GM18508 (cell line): ENCODE measurements around the gene MMP20.
A peak's percentile ranks its signal among the peaks of the same experiment; 100 is the strongest.
"Not testable (repeated sequence)": the region's sequence is repeated elsewhere in the genome, so short reads cannot be mapped to it uniquely, and the experiment has no call there.

Source experiments
- ATAC-seq: cut with Tn5 transposase; IDR thresholded peaks from one replicate; pipeline ENCODE4 v1.9.1; 2021; ENCODE audit warnings: moderate number of reproducible peaks; ENCODE audit not compliant: insufficient read depth, unreplicated experiment

Gene MMP20, protein sequence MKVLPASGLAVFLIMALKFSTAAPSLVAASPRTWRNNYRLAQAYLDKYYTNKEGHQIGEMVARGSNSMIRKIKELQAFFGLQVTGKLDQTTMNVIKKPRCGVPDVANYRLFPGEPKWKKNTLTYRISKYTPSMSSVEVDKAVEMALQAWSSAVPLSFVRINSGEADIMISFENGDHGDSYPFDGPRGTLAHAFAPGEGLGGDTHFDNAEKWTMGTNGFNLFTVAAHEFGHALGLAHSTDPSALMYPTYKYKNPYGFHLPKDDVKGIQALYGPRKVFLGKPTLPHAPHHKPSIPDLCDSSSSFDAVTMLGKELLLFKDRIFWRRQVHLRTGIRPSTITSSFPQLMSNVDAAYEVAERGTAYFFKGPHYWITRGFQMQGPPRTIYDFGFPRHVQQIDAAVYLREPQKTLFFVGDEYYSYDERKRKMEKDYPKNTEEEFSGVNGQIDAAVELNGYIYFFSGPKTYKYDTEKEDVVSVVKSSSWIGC

DNA sequence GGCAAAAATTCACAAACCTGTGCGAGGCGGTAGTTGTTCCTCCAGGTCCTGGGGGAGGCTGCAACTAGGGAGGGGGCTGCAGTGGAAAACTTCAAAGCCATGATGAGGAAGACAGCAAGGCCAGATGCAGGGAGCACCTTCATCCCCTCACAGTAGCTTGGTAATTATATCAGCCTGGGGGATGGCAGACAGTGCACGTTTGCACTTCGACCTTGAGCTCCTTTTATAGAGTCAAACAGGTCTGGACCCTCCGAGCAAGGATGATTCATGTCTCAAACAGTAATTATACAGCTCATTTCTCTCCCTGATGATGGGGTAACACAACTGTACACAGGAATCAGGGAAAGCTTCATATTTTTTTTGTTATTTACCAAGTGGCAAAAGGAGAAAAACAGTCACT is at the start of gene MMP20:
MMP20 (minus strand) TSS at position 156 of the 400 bp plus-strand sequence; CDS start at position 143, 13 bp downstream.
- ATAC-seq = no peak

DNA sequence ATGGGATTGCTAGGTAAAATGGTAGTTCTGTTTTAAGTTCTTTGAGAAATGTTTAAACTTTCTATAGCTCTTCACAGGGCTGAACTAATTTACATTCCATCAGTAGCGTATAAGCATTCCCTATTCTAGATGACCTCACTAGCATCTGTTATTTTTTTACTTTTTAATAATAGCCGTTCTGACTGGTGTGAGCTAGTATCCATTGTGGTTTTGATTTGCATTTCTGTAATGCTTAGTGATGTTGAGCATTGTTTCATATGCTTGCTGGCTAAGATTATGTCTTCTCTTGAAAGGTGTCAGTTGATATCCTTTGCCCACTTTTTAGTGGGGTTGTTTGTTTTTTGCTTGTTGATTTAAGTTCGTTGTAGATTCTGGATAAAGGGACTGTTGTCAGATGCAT is 44.5 kb upstream of the MMP20 start:
- ATAC-seq = peak; percentile 55

DNA sequence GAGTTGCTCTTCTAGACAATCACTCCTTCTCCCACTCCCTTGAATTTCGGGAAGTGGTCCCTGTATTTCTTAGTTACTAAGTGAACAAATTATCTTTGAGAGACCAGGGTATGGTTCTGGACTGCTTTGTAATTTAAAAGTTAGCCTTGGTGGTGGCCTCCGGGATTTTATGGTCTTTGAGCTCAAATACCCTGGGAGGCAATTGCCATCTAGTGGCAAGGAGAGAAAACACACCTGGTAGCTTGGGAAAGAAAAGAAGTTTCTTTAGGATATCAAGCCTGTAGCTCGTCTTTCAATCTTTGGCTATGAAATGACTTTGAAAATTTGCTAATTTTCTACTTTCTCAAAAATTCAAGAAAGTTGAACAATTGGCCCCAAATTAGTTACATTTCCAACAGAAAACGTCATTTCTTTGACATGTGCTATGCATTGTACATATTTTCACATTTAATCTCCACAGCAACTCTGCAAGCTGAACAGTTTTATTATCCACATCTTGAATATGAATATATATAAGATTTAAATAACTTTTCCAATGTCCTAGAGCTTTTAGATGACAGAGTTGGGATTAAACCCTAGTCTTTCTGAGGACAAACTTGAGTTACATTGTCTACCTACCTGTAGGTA is 41.3 kb upstream of the MMP20 start:
- no peak for ATAC-seq

DNA sequence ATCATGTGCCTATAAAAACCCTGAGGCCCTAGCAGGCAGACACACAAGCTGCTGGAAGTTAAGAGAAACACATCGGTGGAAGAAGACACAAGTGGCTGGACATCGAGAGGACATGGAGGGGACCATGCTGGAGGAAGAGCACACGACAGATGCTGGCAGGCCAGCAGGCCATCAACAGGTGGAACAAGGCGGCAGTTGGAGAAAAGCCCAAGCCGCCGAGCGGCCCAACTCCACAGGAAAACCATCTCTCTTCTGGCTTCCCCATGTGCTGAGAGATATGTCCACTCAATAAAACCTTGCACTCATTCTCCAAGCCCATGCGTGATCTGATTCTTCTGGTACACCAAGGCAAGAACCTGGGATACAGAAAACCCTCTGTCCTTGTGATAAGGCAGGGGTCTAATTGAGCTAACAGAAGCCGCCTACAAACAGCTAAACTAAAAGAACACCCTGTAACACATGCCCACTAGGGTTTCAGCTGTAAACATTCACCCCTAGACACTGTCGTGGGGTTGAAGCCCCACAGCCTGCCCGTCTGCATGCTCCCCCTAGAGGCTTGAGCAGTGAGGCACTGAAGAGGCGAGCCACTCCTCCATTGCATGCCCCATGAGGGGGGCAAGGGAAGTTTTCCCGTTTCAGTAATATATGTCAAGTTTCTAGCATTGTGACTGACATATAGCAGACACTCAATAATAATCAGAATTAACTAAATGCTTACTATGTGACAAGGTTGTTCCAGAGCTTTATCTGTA is 39.0 kb upstream of the MMP20 start:
- no peak for ATAC-seq

DNA sequence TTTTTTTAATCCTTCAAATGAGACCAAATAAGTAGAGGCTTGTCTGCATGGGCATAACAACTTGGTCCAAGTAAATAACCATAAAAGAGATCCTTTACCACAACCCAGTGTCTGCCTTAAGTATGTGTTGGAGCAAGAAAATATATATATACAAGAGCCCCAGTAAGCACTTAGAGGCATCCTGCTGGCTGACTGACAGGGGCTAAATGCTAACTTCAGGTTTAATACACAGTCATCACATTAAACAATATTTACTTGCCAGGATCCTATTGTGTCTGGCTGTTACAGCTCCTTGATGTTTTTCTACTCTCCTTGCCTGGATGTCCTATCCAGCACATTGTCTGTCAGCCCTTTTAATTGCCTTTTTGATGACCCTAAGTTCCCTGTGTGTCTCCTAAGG is 37.5 kb upstream of the MMP20 start:
- ATAC-seq = no peak

DNA sequence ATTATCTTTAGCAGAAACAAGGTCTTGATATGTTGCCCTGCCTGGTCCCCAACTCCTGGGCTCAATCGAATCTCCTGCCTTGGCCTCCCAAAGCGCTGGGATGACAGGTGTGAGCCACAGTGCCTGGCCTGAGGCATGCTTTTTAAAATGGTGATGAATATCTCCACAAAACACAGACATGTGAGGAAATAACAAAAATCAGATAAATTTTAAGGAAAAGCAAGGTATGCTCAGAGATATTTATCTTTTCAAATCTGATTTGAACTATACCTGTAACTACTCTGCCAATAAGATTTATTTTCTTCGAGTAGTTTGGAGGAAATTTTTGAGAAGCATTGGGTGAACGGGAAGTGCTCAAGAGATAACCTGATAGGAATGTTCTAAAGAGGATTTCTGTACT is 35.9 kb upstream of the MMP20 start:
- no peak for ATAC-seq

DNA sequence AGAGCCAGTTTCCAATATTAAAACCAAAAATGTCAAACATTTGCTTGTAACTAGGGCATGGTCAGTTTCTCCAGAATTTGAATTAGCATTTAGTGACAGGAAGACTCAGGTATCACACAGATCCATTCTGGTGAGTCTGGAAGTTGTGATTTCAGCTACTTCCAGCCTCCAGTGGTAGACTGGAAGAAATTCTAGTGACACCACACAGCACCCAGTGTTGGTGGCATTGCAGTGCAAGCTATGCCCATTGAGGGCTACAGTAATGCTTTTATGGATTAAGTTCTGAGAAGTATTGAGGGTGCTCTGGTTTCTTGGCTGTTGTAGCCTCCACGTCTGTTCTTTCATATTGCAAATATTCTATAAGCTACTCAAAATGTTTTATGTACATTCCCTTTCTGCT is 31.4 kb upstream of the MMP20 start:
- ATAC-seq = no peak

DNA sequence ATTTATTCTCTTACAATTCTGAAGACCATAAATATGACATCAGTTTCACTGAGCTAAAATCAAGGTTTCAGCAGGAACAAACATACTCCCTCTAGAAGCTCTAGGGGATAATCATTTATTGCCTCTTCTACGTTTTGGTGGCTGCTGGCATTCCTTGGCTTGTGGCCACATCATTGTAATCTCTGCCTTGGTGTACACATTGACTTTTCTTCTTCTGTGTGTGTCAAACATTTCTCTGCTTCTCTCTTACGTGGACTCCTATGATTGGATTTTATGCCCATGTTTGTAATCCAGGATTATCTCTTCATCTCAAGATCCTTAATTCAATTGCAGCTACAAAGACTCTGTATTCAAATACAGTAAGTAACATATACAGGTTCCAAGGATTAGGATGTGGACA is 30.4 kb upstream of the MMP20 start:
- no peak for ATAC-seq

DNA sequence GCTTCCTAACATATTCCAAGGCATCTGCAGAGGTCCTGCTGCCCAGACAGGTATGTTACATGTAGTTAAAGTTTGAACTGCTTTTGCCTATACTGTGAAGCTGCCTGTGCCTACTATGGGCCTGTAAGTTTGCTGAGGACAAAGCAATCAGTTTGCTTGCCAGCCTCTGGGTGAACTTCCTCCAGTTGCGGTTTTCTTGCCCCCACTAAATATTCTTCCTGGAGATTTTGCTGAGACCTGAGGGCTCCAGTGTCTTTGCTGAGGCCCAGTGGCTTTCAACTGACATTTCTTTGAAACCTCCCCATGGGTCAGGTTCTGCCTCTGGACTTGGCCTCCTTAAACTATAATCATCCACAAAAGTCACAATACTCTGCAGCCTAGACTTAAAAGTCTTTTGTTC is 29.6 kb upstream of the MMP20 start:
- ATAC-seq = no peak

DNA sequence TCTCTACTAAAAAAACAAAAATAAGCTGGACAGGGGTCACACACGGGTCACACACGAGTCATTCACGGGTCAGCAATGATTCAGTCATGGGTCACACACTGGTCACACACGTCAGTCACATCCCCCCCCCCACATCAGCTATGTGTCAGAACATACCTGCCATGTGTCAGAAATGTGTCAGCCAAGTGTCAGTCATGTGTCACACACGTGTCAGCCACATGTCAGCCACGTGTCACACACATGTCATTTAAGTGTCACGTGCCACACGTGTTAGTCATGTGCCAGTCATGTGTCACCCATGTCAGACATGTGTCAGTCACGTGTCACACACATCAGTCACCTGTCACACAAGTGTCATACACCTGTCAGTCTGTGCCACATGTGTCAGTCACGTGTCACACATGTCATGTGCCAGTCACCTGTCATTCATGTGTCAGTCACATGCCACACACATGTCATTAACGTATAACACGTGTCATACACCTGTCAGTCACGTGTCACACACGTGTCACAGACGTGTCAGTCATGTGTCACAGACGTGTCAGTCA is 28.7 kb upstream of the MMP20 start:
- ATAC-seq = no peak

DNA sequence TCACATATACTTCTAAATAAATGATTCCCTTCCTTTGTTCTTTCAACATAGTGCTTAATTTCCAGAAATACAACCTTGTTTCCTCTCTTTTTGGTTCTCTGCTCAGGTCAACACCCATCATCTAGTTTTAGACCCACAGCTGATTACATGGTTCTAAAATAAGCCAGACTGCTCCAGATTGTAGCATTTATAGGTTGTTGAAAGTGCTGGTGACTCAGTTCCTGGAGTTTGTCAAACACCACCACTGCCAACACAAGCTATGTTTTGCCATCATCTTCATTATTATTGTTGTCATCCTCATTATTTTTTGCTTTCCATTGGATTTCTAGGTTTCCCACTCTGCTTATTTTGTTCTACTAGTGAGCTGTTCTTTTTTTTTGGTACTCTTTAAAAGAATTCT is 22.3 kb upstream of the MMP20 start:
- ATAC-seq = no peak

DNA sequence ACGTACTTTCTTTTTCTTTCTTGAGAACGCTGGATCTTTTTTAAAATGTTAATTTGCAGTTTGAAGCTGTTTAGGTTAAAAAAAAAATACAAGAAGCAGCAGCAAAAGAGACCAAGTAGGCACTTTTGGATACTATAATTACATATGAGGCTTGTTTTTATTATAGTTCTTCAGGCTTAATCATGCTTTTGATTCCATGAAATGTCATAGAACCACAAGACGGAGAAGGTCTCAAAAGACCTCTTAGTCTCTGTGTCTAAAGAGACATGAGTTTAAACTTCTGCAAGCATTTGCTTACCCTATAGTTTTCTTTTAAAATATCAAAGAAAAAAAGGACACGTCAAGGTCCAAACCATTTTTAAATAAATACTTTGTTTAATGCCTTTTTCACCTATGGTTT is 18.8 kb upstream of the MMP20 start:
- ATAC-seq = no peak

DNA sequence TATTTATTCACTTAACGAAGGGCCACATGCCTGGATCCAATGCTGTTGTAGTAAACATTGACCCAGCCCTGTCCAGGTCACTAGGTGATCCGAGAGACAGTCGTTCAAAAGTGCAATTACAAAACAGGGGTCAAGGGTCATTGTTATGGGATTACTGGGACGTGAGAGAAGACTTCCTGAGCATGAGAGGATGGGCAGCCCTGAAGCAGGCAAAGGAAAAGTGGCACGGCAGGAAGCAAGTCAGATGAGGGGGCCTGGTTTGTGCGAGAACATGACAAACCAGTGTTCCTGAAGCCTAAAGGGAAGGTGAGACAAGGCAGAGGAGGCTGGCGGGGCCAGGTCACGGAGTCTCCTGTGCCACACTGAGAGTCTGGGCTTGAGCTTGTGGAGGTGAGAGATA is 15.8 kb upstream of the MMP20 start:
- ATAC-seq = no peak

DNA sequence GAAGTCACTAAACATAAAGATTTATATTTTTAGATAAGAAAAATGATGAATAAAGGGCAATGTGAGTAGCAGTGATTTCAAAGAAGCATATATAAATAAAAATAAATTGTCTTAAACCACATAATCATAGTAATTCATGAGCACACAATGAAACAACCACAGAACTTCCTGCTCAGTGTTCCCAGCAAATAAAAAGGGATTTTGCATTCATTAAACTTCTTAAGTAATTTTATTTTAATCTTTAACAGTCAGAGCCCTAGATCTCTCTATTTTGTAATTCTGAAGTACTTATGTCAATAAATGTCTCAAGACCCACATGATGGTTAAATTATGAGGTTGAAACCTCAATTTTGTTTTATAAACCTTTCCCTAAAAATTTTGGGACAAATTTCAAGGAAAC is 14.5 kb upstream of the MMP20 start:
- ATAC-seq = no peak

DNA sequence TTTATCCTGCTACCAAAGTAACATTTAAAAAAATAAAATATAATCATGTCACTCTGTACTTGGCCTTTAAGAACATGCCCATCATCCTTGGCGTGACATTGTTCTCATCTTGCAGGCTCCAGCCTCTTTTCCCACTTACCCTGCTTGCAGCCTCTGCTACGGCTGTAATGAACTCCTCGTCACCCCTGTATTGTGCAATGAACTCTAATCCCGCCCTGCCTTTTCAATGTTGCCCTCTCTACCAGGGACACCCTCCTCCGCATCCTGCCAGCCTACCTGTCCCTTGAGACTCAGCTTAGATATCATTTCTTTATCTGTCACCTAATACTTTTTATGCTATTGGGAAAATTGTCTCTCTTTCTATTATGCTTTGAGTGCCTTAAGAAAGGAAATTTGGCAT is 12.6 kb upstream of the MMP20 start:
- ATAC-seq = no peak

DNA sequence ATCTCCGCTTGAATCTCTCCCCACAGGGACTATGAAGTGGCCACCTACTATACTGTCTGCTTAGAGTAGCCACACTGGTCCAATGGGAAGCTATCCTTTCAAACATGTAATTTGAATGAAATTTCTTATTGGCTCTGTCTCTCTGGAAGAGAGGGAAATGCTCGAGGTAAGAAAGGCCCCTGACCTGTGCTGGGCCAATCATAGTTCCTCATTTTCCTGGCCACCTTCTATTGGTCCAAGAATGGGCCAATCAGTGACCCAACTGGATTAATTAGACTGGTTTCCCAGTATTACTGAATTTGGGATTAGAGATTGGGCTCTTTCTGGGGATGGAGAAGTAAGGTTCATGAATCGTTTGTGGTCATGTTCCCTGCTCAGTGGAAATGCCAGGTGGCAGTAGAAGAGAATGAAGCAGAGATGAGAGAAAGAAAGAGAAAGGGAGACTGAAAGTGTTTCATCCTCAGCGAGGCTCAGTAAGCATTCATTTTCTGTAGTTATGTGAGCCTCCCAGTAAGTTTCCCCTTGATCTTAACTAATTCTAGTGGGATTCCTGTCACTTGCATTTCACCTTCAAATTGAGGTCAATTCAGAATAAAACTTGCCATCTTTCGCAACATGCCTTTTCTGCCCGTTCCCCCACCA is 8.4 kb upstream of the MMP20 start:
- ATAC-seq = no peak

DNA sequence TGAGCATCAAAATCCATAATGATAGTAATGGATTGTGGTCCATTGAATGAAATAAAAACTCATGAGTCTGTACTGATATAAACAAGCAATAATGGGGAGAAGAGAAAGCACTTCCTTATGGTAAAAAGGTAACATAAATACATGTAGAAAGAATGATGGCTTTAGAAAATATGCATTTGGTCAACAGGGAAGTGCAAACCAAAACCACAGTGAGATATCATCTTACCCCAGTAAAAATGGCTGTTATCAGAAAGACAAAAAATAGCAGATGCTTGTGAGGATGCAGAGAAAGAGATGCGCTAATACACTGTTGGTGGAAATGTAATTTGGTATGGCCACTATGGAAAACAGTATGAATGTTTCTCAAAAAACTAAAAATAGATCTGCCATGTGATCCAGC is 6.9 kb upstream of the MMP20 start:
- ATAC-seq = no peak

DNA sequence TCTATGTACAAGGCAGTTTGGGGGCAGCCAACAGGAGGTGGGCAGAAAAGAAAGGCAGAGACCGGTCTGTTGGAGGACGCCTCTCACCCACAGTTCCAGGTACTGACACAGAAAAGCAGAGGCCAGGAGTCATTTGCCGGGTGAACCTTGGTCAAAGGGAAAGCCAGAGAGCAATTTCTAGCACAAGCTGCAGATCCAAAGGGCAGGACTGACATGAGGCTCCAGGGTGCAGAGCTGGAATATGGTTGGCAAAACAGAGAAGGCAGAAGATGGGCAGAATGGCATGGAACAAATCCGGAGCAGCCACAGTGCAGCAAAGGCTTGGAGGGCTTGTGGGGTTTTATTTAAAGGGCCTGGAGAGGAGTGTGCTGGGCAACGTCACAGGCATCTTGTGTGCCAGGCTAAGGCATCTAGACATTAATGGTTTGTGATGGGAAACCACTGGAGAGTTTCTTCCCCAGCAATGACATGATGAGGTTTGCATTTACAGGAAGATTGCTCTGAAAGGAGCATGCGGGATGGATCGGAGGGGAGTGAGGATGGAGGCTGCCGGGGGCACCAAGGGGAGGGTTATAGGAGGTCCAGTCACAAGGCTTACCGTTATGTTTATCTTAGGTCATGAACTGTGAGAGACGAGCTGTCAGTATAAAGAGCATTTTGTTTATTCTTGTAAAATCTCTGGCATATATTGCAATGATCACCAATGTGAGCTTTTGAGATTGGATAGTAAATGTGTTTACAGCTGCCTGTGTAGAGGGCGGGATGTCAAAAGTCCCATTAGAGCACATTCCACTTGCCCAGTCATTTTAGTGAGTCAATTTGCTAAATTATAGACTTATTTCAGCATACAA is 5.7 kb upstream of the MMP20 start:
- ATAC-seq = no peak

DNA sequence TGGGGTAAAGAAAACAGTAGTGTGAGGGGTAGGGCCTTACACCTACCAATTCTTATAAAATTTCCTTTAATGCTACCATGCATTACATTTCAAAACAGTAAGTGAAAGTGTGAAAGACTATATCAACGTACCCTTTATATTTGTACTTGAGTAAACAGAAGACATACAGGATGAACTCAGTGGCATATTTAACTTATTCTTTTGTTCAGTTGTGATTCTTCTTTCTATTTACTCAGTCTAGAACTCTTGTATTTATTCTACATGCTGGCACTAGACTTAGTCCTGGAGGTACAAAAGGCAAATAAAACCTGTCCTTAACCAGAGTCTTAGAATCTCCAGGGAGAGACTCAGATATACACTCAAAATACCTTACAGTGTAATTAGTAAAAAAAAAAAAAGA is 4.8 kb upstream of the MMP20 start:
- not testable (repeated sequence) for ATAC-seq

DNA sequence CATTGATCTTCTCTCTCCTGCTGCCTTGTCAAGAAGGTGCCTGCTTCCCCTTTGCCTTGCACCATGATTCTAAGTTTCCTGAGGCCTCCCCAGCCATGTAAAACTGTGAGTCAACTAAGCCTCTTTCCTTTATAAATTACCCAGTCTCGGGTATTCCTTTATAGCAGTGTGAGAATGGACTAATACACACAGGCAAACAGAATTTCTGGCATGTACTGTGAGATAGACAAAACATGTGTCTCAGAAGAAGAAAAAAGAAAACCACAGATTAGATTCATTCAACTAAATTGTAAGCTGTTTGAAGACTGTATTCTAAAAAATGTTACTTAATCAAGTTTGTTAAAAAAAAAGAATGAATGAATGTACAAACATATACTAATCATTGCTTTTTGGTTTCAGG is 1.5 kb upstream of the MMP20 start:
- ATAC-seq = no peak
